Forelimb muscle (tissue), 1 donor: ENCODE results near the gene TCF7L1. TPM values are rescaled to one million over a fixed set of nuclear protein-coding genes. Genes with fewer than 3 reads are reported as not detected.

Source experiments
- DNase-seq: peaks from one replicate; pipeline ENCODE4 v3.0.0-alpha.2; 2013; ENCODE audit warnings: low read depth
- polyA plus RNA-seq: library from polyadenylated mRNA; unstranded; fragments of 120-200 nt; gene quantifications from one replicate; pipeline ENCODE4 v1.2.1, GENCODE V29; 2013; ENCODE audit not compliant: insufficient read length

The TCF7L1 gene
- polyA plus RNA-seq, 1 donor, result 34.6 TPM

DNA sequence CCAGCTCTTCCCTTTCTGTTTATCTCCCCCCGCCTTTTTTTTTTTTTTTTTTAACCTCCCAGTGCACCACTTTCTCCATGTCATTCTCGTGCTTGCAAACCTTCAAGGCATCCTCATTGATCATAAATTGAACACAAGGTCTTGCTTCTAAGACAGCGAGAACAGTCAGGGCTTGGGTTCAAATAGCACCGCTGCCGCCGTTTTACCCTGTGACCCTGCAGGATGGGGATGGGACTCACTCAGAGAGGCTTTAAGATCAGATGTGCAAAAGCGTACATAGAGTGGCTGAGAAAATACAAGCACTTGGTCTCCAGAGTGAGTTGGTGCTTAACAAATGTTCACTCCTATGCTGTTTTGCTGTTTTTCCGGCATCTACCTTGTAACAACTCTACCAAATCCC lies 93.6 kb downstream of the TCF7L1 start:
- no peak for DNase-seq

DNA sequence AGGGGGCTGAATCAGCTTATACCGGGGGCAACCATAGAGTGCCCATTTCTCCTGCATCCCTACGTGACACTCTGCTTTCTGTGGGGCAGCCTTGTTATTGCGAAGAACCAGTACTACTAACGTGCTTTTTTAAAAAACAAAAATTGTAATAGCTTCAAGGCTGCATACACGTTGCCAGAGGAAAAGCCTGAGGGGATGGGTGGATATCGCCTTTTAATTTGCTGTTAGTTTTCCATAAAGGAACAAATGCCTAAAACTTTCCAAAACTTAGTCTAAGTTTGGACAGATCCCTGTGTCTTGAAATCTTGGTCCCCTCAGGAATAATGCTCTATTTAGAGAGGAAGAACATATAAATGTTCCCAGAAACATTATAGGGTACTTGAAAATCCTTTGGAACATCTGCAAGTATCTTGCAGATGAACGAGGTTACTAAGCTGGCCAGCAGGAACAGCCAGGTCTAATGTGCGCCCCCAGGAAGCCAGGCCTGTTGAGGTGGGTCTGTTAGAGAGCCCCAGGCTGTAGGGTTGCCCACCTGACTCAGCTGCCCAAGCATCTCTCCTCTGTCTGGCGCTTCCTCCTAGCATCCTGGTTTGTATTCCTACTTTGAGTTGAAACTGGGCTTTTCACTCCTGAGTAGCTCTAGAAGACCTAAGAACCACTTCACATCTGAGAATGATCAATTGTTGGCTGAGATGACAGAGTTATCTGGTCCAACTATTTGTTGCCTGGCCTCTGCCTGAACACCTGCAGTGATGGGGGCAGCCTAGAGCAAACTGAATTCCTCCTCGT lies 97.7 kb downstream of the TCF7L1 start:
- DNase-seq, result peak; percentile 91

DNA sequence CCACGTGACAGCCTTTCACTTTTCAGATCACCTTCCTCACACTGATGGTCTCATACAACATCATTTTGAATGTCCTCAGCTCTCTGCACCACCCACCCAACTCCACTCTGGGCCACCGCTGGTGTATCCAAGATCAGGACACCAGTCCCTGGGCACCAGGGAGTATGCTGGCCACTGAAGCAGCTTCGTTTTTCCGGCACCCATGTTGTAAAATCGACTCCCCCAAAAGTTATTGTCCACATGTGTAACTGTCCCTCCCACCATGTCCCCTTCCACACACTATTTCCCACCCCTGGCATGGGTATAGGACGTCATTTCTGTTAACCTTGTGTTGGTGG lies 98.2 kb downstream of the TCF7L1 start:
- DNase-seq, result no peak

DNA sequence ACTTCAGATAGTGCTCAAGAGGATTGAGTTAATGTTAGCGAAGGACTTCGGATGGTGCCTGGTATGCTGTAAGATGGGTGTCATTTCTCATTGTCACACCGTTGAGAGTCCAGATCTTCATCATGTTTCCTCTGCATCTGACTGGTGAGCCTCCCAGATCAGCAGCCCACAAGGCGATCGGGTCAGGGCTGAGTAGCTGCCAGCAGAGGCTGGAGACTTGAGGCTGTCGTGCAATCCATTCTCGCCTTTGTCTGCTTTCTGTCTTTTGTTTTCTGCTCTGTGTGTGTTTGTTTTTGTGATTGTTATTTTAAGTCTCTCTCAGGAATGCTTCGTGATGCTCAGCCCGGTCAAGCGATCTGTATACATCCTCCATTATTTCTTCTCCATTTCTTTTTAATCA lies 98.8 kb downstream of the TCF7L1 start:
- no peak for DNase-seq

DNA sequence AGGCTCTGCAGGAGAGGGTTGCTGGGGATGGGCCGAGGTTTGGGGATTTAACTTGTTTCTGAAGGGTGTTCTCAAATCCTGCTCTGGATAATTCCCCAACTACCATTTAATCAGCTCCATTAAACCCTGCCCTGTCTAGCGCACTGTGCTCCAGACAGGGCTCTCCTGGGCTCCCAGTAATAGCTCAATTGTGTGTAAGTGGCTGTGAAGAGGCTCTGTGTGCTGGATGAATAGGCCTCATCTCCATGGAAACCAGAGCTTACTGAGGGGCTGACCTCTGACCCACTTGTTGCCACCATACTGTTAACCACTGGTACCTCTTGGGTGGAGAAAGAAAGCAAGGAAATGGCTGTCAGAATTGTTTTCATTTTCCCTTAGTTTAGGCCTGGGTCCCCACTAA lies 101.7 kb downstream of the TCF7L1 start:
- no peak for DNase-seq

DNA sequence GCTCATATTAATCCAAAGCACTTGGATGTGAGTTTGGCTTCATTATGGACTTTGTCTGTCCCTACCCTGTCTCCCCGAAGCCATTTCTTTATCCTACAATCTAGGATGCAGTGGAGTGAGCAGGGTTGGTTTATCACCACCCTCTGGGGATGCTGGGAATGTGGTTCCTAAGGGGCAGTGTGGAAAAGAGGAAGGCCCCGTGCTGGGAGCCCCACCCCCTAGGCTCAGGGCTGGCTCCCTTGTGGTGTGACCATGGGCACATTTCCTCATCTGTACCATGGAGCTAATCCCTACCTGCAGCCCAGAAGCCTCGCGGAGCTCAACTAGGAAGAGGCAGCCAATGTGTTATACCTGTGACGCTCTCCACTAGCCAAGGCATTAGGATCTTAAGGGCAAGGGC lies 102.1 kb downstream of the TCF7L1 start:
- no peak for DNase-seq

DNA sequence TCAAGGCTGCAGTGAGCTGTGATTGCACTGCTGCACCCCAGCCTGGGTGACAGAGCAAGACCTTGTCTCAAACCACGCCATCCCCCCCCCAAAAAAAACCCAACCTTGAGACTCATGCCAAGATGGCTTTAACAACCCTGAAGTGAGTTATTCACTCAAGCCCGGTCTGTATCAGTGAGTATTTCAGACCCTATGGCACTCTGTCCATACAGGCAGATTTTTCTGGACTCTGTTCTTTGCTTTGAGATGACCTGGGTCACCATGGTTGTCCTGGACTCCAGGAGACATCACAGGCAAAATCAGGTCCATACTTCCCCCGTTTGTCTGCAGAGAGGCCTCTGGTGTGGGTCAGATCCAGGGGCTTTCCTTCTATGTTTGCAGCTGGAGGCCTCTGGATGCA lies 102.9 kb downstream of the TCF7L1 start:
- no peak for DNase-seq

DNA sequence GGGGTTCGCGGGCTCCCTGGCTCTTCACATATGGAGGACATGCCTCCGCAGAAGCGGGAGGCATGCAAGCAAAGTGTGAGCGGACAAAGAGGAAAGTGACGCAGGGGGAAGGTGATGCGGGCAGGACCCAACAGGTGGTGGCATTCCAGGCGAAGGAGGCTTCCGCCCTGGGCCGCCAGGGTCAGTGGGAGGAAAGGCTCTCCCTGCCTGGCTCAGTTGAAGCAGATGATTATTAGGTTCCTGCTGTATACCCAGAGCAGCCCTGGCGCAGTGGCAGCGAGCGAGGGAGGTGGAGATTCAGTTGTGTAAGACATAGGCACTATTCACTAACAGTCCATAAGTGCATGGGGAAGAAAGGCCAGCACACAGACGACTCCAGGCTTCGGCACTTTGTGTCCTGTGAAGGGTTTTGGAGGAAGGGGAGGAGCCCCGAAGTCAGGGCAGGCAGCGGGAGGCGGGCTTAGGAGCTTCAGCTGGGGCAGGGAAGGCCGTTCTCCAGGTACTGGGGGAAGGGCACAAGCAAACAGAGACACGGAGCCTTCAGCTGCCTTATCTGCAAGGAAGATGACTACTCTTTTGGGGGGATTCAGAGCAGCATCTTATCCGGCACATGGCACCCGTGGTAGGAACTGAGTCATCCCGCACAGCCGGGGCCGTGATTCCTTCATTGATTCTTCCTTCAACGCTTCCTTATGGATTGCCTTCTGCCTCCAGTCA lies 104.8 kb downstream of the TCF7L1 start:
- DNase-seq, result no peak

DNA sequence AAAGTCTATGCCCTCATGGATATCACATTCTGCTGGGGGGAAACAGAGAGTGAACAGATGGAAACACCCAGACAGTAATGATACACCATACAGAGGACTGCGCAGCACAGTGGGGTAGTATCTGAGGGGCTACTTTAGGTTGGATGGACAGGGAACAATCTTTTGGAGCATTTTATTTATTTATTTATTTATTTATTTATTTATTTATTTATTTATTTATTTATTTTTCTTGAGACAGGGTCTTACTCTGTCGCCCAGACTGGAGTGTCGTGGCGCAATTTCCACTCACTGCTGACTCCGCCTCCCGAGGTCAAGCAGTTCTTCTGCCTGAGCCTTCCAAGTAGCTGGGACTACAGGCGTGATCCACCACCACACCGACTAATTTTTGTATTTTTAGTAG lies 105.4 kb downstream of the TCF7L1 start:
- no peak for DNase-seq

DNA sequence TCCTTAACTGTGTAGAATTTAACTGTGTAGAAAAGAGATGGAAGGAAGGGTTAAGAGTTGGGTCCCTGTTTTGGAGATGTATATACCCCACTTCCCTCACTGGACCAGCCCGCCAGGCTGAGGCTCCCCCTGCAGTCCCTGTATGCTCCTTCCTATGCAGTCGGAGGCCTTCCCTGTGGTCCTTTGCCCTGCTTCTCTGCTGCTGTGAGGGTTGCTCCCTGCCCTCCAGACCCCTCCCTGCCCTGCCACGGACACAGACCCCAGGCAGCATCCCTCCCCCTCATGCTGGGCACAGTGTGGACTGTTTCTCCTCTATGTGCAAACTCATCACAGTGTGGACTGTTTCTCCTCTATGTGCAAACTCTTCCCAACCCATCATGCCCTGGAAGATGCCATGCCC lies 105.9 kb downstream of the TCF7L1 start:
- no peak for DNase-seq

DNA sequence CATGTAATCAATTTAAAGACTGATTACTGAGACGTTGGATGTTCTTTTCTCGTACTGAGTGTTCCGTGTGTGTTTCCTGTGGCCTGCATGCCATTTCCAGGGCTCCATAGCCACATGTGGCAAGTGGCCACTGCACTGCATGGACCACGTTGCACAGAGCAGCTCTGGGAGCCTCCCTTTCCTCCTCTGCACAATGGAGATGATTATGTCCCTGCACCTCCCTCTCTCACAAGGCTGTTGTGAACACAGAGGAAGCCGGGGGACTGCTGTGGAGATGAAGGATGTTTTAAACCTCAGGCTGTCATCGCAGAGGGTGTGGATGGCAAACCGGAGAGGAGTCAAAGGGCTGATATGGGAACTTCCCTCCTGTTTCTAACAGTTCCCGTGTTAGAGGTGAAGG lies 106.9 kb downstream of the TCF7L1 start:
- DNase-seq, result no peak

DNA sequence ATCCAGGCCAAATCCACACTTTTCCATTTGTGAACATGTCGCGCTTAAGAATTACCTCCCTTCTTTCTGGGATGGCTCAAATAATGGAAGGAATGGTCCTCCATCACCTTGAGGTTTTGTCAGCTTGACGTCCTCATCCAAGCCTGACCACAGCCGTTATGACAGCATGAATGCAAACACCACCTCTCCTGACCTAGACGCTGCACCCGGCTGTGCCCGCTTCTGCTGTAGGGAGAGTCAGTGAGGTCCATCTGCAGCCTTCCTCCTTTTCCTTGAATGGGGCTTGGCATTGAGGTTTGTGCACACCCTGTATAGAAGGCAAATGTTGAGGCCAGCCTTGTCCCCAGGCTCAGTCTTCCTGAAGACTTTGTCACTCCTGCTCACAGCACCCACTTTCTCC lies 109.1 kb downstream of the TCF7L1 start:
- no peak for DNase-seq

DNA sequence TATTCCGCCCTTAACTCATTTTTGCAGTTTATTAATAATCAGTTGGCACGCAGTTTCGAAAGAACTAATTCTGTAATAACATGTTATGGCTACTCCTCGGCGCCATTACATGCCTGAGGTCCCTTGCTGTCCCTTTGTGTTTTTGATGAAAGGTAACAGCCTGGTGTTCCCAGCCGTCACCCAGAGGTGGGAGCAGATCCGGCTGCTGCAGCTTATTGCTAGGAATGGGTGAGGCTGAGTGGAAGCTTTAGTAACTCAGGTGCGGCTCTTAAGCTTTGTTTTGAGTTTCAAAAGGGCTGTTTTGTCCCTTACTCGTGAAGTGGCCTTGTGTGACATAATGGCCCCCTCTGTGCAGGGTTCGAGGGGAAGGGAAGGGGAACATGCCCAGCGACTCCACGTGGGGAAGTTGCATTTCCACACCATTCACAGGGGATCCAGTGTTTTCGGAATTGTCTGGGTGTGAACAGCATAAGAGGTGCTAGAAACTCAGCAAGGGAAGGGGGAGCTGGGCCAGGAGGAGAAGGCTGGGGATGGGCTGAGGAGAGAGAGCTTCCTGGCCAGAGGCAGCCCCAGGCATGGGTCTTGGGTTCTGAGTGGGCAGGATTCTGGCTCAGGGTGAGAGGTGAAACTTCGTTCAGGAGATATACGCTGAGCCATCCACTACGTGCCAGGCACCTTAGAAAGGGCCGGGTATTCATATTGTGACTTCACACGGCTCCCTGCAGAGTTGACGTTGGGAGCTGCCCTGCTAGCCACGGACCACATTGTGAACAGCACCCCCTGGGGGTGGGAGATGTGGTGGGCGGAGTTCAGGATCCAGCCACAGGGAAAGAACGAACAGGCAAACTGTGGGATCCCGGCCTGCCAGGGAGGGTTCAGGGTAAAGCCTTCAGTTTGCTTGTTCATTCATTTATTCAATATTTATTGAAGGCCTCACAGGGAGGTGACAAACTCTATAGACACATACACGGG lies 110.2 kb downstream of the TCF7L1 start:
- DNase-seq, result no peak

DNA sequence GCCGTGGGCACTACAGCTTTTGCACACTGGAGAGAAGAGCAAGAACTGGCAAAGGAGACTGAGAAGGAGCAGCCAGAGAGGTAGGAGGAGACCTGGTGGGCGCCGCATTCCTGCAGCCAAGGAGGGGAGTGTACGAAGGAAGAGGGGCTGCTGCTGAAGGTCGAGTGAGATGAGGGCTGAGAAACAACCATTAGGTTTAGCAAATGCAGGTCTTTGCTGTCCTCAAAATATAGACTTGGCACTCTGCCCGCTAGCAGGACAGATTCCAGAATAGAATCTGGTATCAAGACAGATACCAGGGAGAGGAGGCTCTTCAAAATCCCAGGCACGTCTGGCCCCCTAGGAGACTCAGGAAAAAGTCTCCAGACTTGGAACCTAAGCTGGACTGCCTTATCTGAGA lies 111.6 kb downstream of the TCF7L1 start:
- no peak for DNase-seq

DNA sequence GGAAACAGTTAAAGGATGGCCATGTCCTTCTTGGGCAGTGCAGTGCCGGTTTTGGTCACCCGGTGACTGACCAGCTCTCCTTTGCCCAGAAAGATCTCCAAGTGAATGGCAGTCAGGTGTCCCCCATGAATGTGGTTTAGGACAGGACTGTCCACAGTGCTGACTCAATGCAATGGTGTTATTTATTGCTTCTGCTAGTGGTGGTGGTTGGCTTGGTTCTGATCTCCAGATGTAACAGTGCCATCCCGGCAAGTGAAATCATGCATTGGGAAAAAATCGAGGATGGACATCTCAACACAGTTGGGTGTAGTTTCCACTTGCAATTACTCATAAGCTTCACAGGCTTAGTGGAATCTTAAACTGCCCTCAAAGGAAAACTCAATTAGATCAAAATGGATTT lies 112.7 kb downstream of the TCF7L1 start:
- DNase-seq, result no peak

DNA sequence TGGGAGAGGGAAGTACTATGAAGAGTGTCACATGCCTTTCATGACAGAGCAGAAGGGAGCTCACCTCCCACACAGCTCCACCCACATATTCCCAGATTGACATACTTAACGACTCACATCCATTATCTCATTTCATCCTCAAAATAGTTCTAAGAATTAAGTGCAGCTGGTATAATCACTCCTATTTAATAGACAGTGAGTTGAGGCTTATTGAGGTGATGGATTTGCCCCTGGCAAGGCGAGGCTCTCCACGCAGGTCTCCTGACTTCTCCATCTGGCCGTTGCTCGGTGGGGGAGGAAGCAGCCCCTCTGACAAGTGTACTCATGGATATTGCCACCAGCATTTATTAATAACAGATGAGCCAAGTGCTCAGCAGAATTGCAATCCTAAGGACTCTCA lies 113.2 kb downstream of the TCF7L1 start:
- no peak for DNase-seq

DNA sequence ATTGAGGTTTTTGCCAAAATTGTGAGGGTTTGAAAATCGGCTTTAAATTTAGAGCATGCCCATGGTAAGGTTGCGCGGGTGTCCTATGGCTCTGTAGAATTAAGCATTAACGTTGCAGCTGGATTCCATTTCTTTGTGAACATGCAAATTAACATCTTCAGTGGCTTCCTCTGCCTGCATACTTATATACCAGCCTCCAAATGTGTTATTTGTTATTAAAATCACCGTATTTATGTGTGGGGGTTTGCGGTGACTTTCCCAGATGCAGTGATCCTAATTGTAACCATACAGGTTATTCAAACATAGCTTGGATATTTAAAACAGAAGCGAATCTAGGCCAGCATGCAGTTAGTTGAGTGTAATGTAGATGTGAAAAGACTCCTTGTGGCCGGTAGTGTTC lies 114.4 kb downstream of the TCF7L1 start:
- no peak for DNase-seq

DNA sequence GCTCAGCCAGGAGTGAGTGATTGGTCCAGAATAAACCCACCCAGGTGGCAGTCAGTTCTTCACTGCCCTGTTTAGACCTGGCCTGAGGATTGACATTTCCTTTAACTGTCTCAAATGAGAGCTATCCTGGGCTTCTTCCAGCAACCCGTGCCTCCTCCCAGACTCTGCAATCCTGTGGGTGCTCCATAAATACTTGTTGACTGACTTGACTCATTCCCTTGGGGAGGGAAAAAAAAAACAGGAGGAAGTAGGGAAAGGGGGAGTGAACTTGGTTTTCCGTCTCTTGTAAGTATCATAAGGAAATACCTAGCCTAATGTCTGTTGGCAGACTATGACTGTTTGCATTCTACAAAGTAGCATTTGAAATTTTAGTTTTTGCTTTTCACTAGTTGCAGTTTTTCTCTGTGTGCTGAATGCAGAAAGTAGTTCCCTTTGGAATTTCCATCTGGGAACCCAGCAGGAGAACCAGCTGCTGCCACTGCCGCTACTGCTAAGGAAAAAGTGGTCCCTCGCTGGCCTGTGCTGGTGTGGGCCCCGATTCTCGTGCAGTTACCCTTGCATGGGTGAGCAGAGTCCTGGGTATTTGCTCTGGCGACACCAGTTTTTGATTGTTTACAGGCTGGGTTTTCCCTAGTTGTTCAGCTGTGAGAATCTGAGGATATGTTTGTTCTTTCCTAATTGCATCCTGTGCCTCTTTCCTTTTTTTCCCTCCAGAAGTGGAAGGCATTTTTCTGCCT lies 115.7 kb downstream of the TCF7L1 start:
- no peak for DNase-seq

DNA sequence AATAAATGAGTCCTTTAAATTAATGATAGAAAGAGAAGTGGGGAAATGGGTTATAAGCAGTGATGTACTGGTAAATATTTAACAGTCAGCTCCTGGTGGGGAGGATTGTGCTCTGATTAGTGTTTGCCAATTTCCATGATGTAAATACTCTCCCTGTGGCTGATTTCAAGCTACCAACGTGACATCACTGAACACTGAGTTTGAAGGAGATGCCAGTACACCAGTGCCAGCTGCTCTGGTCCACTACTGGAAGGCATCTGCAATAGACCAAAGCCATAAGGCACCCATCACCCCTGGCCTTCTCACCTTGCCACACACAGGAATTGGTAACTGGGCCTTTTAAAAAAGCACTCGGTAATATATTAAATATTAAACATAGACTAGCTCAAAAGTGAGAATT lies 116.9 kb downstream of the TCF7L1 start:
- DNase-seq, result no peak

DNA sequence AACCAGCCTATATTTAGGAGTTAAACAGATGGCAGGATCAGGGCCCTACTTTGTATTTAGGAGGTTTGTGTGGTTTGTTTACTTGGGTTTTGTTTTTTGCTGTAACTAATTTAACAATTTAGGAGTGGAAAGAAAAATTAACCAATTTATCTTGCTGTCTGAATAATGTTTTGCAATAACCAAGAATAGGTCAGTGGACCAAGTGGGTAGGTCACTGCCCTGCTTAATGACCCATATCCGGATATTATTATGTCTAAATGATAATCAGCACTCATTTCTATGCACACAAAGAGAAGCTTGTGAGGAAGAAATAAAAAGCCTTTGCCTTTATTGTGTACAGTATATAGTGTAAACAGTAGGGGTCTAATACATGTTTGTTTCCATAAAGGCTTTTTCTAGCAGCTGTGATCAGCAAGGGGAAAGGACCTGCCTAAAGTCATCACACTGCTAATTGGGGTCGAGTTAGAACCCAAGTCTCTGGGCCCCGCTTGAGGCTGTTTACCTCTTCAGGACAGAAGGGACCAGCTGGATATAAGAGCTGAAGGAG lies 118.0 kb downstream of the TCF7L1 start:
- DNase-seq, result no peak

DNA sequence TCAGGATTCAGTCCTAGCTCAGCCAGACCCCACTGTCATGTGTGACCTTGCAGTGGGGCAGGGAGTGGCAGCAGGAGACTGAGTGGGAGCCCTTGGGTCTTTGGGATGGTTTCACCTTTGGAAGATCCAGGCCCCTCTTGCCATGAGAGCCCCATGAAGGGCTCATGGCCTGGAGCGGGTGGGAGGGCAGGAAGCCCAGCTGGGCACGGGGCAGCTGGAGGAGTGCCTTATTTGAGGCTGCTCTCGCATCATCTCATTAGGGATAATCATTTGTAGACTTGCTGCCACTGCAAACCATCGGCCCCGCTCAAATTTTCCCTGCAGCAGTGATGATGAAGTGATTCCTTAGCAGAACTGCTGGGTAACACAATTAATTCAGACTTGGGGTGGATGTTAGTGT lies 120.7 kb downstream of the TCF7L1 start:
- DNase-seq, result no peak
